Measurements from ENCODE around the gene PHF8. TPM values are rescaled to one million over a fixed set of nuclear protein-coding genes. Genes with fewer than 3 reads are reported as not detected.

Gene PHF8
- 43.5 and 47.8 TPM in 2 replicates for total RNA-seq
- long read RNA-seq, full-length matches to known transcripts, result 1 of 33 reads
- long read RNA-seq, partial matches to known transcripts, result 22 of 33 reads
- long read RNA-seq, other reads (novel, unspliced or antisense), result 10 of 33 reads

- H3K4me3 Mint-ChIP-seq (ENCODE audit: low read depth), result peak within 1 kb of the TSS; percentile 92
- TF ChIP-seq, protein P1, sequence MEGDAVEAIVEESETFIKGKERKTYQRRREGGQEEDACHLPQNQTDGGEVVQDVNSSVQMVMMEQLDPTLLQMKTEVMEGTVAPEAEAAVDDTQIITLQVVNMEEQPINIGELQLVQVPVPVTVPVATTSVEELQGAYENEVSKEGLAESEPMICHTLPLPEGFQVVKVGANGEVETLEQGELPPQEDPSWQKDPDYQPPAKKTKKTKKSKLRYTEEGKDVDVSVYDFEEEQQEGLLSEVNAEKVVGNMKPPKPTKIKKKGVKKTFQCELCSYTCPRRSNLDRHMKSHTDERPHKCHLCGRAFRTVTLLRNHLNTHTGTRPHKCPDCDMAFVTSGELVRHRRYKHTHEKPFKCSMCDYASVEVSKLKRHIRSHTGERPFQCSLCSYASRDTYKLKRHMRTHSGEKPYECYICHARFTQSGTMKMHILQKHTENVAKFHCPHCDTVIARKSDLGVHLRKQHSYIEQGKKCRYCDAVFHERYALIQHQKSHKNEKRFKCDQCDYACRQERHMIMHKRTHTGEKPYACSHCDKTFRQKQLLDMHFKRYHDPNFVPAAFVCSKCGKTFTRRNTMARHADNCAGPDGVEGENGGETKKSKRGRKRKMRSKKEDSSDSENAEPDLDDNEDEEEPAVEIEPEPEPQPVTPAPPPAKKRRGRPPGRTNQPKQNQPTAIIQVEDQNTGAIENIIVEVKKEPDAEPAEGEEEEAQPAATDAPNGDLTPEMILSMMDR (IDR thresholded peaks at IDR 0.05; ENCODE audit: unreplicated experiment), result no peak
- H3K27ac Mint-ChIP-seq, result peak within 1 kb of the TSS; percentile 99
- DNase-seq (ENCODE audit: low spot score, unreplicated experiment), result peak; percentile 86
- H3K9me3 Mint-ChIP-seq (ENCODE audit: low read depth), result peaks cover 18% of the 10 kb centered on the region
- no peaks in the 10 kb centered on the region for H3K27me3 Mint-ChIP-seq
- no peaks in the 10 kb centered on the region for H3K36me3 Mint-ChIP-seq (ENCODE audit: insufficient read depth)
- H3K4me1 Mint-ChIP-seq (ENCODE audit: low read depth), result peaks cover 9% of the 10 kb centered on the region
Measured at GRCh38 chrX:54044126-54044876, at the start of gene PHF8. PHF8 (minus strand) TSS chrX:54044473; CDS start chrX:54042728, 1,745 bp downstream.

DNA sequence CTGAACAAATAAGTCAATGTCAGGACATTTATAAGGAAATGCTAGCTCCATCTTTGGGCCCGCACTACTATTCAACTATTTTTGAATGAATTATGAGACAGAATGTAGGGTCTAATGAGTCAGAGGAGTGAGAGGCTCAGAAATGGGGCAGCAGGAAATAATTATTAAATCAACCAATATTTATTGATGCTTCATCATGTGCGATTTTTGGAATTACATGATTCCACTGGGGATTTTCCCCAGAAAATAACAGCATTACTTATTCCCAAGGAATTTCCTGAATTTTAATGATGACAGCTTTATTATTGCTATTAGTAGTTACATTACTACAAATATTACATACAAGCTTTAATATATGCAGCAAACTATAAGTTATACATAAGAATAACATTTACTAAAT is 49.3 kb upstream of the PHF8 start:
- no peak for DNase-seq (ENCODE audit: low spot score, unreplicated experiment)
- no peaks in the 10 kb centered on the region for H3K27me3 Mint-ChIP-seq
- TF ChIP-seq, protein P1 (IDR thresholded peaks at IDR 0.05; ENCODE audit: unreplicated experiment), result no peak
- no peak overlapping the region for H3K4me3 Mint-ChIP-seq (ENCODE audit: low read depth)
- H3K9me3 Mint-ChIP-seq (ENCODE audit: low read depth), result peaks cover 12% of the 10 kb centered on the region
- H3K36me3 Mint-ChIP-seq (ENCODE audit: insufficient read depth), result no peaks in the 10 kb centered on the region
- H3K27ac Mint-ChIP-seq, result no peak overlapping the region
- H3K4me1 Mint-ChIP-seq (ENCODE audit: low read depth), result peaks cover 3% of the 10 kb centered on the region

DNA sequence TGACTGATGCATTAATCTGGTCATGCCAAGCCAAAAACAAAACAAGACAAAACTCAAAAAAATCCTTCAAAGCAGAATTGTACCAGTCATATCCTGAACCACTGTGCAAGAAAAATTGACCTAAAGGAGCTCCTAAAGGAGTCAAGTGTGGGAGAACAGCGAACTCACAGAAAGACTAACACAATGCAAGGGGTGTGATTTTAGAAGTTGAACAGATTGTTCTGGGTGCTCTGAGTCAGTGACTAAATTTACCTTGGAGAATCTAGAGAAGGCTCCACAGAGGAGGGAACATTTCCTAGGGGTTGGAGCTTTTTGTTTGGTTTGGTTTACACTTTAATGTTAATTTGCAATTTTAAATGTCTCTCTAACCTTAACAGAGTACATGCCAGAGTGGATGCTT is 48.9 kb upstream of the PHF8 start:
- Mint-ChIP-seq H3K4me3 (ENCODE audit: low read depth) (no peak overlapping the region), H3K36me3 (ENCODE audit: insufficient read depth) (no peaks in the 10 kb centered on the region), H3K4me1 (ENCODE audit: low read depth) (peaks cover 3% of the 10 kb centered on the region), H3K9me3 (ENCODE audit: low read depth) (peaks cover 9% of the 10 kb centered on the region), H3K27me3 (no peaks in the 10 kb centered on the region), H3K27ac (peak overlapping the region; percentile 19)
- no peak for DNase-seq (ENCODE audit: low spot score, unreplicated experiment)
- TF ChIP-seq, protein P1 (IDR thresholded peaks at IDR 0.05; ENCODE audit: unreplicated experiment), result no peak

GRCh38 chrX:54090880-54091279 is 46.6 kb upstream of the PHF8 start:
- DNase-seq (ENCODE audit: low spot score, unreplicated experiment), result no peak
- no peak overlapping the region for H3K27ac Mint-ChIP-seq
- H3K4me3 Mint-ChIP-seq (ENCODE audit: low read depth), result no peak overlapping the region
- peaks cover 9% of the 10 kb centered on the region for H3K9me3 Mint-ChIP-seq (ENCODE audit: low read depth)
- H3K4me1 Mint-ChIP-seq (ENCODE audit: low read depth), result peaks cover 3% of the 10 kb centered on the region
- no peaks in the 10 kb centered on the region for H3K27me3 Mint-ChIP-seq
- H3K36me3 Mint-ChIP-seq (ENCODE audit: insufficient read depth), result no peaks in the 10 kb centered on the region
- TF ChIP-seq, protein P1 (IDR thresholded peaks at IDR 0.05; ENCODE audit: unreplicated experiment), result no peak

- H3K9me3 Mint-ChIP-seq (ENCODE audit: low read depth), result peaks cover 9% of the 10 kb centered on the region
- H3K4me1 Mint-ChIP-seq (ENCODE audit: low read depth), result peaks cover 3% of the 10 kb centered on the region
Measured at GRCh38 chrX:54089191-54089590, 44.9 kb upstream of the PHF8 start.

More at GRCh38 chrX:54089191-54089590, 44.9 kb upstream of the PHF8 start:
- Mint-ChIP-seq H3K27ac (no peak overlapping the region), H3K27me3 (no peaks in the 10 kb centered on the region), H3K4me3 (ENCODE audit: low read depth) (no peak overlapping the region), H3K36me3 (ENCODE audit: insufficient read depth) (peaks cover 3% of the 10 kb centered on the region)
- TF ChIP-seq, protein P1 (IDR thresholded peaks at IDR 0.05; ENCODE audit: unreplicated experiment), result no peak
- no peak for DNase-seq (ENCODE audit: low spot score, unreplicated experiment)

Measured in progenitor cell of endocrine pancreas (in vitro differentiated cells).